ENCODE measurements around the gene EPM2A. TPM values are rescaled to one million over a fixed set of nuclear protein-coding genes. Genes with fewer than 3 reads are reported as not detected.
"Not testable (repeated sequence)": the region's sequence is repeated elsewhere in the genome, so short reads cannot be mapped to it uniquely, and the experiment has no call there.

Gene EPM2A
- polyA plus RNA-seq, 1 donor from 2014 or later = 15.4 TPM

- H3K9ac ChIP-seq (ENCODE audit: low read length); H3K4me3 ChIP-seq (ENCODE audit: low read length); H3K36me3 ChIP-seq (ENCODE audit: insufficient read depth, low read length); H3F3A ChIP-seq (ENCODE audit: insufficient read depth, low read length, poor library complexity, severe bottlenecking); H3K9me2 ChIP-seq (ENCODE audit: insufficient read depth, low read length); H4K20me1 ChIP-seq (ENCODE audit: insufficient read depth); H3K9me3 ChIP-seq (ENCODE audit: low read length); H3K27ac ChIP-seq (ENCODE audit: low read length); H2AFZ ChIP-seq (ENCODE audit: low read depth, low read length); H3K27me3 ChIP-seq (ENCODE audit: insufficient read depth, low read depth, low read length); H3K79me2 ChIP-seq (replicated peaks; ENCODE audit: insufficient read depth, low read length); H3K4me2 ChIP-seq (ENCODE audit: low read length): not testable (repeated sequence)
Measured at GRCh38 chr6:145739685-145740084, 4.4 kb upstream of the EPM2A start.

DNA sequence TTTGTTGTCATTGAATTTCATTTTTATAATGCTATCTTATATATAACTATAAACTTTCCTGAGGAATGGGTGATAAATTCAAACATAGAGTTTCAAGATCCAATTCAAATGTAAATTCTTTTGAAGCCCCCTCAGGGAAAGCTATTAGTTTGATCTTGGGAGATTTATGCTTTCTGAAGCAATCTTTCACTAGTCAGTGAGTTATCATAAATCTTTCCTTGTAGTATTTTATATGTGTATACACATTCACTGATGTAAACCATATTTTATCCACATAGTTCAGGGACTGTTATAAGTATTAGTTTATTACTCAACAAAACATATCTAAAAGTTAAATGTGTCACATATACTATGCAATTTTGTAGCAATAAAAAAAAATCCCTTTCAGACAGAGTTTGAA is 2.9 kb upstream of the EPM2A start:
- Histone ChIP-seq H3K4me2 (ENCODE audit: low read length) (no peak overlapping the region), H3K9me2 (ENCODE audit: insufficient read depth, low read length) (no peaks in the 10 kb centered on the region), H3K27ac (ENCODE audit: low read length) (no peak overlapping the region), H2AFZ (ENCODE audit: low read depth, low read length) (no peak overlapping the region), H3K79me2 (replicated peaks; ENCODE audit: insufficient read depth, low read length) (peaks cover 3% of the 10 kb centered on the region), H3K9me3 (ENCODE audit: low read length) (no peaks in the 10 kb centered on the region), H3K4me3 (ENCODE audit: low read length) (no peak overlapping the region), H3F3A (ENCODE audit: insufficient read depth, low read length, poor library complexity, severe bottlenecking) (peaks cover 4% of the 10 kb centered on the region), H4K20me1 (ENCODE audit: insufficient read depth) (no peaks in the 10 kb centered on the region), H3K36me3 (ENCODE audit: insufficient read depth, low read length) (no peaks in the 10 kb centered on the region), H3K27me3 (ENCODE audit: insufficient read depth, low read depth, low read length) (no peaks in the 10 kb centered on the region), H3K9ac (ENCODE audit: low read length) (no peak overlapping the region)
- TF ChIP-seq, protein P1, sequence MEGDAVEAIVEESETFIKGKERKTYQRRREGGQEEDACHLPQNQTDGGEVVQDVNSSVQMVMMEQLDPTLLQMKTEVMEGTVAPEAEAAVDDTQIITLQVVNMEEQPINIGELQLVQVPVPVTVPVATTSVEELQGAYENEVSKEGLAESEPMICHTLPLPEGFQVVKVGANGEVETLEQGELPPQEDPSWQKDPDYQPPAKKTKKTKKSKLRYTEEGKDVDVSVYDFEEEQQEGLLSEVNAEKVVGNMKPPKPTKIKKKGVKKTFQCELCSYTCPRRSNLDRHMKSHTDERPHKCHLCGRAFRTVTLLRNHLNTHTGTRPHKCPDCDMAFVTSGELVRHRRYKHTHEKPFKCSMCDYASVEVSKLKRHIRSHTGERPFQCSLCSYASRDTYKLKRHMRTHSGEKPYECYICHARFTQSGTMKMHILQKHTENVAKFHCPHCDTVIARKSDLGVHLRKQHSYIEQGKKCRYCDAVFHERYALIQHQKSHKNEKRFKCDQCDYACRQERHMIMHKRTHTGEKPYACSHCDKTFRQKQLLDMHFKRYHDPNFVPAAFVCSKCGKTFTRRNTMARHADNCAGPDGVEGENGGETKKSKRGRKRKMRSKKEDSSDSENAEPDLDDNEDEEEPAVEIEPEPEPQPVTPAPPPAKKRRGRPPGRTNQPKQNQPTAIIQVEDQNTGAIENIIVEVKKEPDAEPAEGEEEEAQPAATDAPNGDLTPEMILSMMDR (IDR thresholded peaks at IDR 0.05; ENCODE audit: poor library complexity, severe bottlenecking) = no peak
- TF ChIP-seq SMC3 (conservative IDR thresholded peaks at IDR 0.05; ENCODE audit: poor library complexity) (no peak), POLR2AphosphoS5 (IDR thresholded peaks at IDR 0.05) (no peak), EP300 (conservative IDR thresholded peaks at IDR 0.05; ENCODE audit: poor library complexity, severe bottlenecking) (no peak), EZH2 (IDR thresholded peaks at IDR 0.05; ENCODE audit: borderline replicate concordance, insufficient read depth, low read length, poor library complexity, severe bottlenecking) (no peak), TAF1 (IDR thresholded peaks at IDR 0.05; ENCODE audit: low read depth) (no peak), MXI1 (conservative IDR thresholded peaks at IDR 0.05; ENCODE audit: poor library complexity, severe bottlenecking) (no peak), RAD21 (conservative IDR thresholded peaks at IDR 0.05) (no peak)
- TF ChIP-seq, protein P2, sequence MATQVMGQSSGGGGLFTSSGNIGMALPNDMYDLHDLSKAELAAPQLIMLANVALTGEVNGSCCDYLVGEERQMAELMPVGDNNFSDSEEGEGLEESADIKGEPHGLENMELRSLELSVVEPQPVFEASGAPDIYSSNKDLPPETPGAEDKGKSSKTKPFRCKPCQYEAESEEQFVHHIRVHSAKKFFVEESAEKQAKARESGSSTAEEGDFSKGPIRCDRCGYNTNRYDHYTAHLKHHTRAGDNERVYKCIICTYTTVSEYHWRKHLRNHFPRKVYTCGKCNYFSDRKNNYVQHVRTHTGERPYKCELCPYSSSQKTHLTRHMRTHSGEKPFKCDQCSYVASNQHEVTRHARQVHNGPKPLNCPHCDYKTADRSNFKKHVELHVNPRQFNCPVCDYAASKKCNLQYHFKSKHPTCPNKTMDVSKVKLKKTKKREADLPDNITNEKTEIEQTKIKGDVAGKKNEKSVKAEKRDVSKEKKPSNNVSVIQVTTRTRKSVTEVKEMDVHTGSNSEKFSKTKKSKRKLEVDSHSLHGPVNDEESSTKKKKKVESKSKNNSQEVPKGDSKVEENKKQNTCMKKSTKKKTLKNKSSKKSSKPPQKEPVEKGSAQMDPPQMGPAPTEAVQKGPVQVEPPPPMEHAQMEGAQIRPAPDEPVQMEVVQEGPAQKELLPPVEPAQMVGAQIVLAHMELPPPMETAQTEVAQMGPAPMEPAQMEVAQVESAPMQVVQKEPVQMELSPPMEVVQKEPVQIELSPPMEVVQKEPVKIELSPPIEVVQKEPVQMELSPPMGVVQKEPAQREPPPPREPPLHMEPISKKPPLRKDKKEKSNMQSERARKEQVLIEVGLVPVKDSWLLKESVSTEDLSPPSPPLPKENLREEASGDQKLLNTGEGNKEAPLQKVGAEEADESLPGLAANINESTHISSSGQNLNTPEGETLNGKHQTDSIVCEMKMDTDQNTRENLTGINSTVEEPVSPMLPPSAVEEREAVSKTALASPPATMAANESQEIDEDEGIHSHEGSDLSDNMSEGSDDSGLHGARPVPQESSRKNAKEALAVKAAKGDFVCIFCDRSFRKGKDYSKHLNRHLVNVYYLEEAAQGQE (IDR thresholded peaks at IDR 0.05; ENCODE audit: borderline replicate concordance) = no peak

DNA sequence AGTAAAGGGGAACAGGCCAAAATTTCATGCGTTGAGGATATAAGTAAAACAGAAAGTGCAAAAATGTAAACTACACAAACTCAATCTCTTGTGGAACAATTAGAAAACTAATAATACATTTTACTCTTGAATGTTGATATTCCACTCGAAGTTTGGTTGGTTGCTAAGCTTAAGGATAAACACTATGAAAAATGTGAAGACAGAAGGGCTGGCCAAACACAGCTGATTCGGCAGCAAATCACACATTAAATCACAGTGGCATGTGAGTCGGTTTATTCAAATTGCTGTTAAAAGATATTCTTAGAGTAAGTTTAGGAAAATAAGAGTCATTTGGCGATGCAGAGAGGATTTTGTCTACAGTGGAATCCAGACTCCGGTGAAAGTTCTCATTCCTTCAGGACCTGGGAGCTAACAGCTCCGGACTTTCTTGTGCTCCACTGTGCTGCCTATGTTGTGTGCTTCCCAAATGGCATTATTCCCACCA is 1.4 kb upstream of the EPM2A start:
- Histone ChIP-seq H3K9me2 (ENCODE audit: insufficient read depth, low read length) (no peaks in the 10 kb centered on the region), H3K9ac (ENCODE audit: low read length) (no peak overlapping the region), H3K4me3 (ENCODE audit: low read length) (peak overlapping the region; percentile 86), H3K27ac (ENCODE audit: low read length) (no peak overlapping the region), H4K20me1 (ENCODE audit: insufficient read depth) (no peaks in the 10 kb centered on the region), H3K79me2 (replicated peaks; ENCODE audit: insufficient read depth, low read length) (peaks cover 12% of the 10 kb centered on the region), H3F3A (ENCODE audit: insufficient read depth, low read length, poor library complexity, severe bottlenecking) (peaks cover 10% of the 10 kb centered on the region), H3K36me3 (ENCODE audit: insufficient read depth, low read length) (no peaks in the 10 kb centered on the region), H3K27me3 (ENCODE audit: insufficient read depth, low read depth, low read length) (no peaks in the 10 kb centered on the region), H2AFZ (ENCODE audit: low read depth, low read length) (no peak overlapping the region), H3K9me3 (ENCODE audit: low read length) (no peaks in the 10 kb centered on the region), H3K4me2 (ENCODE audit: low read length) (no peak overlapping the region)
- TF ChIP-seq SMC3 (conservative IDR thresholded peaks at IDR 0.05; ENCODE audit: poor library complexity) = no peak
- TF ChIP-seq MXI1 (conservative IDR thresholded peaks at IDR 0.05; ENCODE audit: poor library complexity, severe bottlenecking) = no peak
